Right ventricle myocardium inferior (tissue), 1 donor: Measurements from ENCODE around the gene GALNT10. TPM values are rescaled to one million over a fixed set of nuclear protein-coding genes. Genes with fewer than 3 reads are reported as not detected.

Source experiments
- ATAC-seq: fragments of 200-7000 bp; cut with Tn5 transposase; one replicate; pipeline ENCODE4 v1.9.1; 2020; ENCODE audit warnings: mild to moderate bottlenecking, moderate library complexity
- DNase-seq: peaks from one replicate; pipeline ENCODE4 v3.0.0; 2021; ENCODE audit errors: missing footprints
- intact Hi-C: fragments of 100-400 bp; cut with DNase I; formaldehyde crosslinking; loops from one replicate; pipeline ENCODE4 v1.11.0; 2022
- microRNA-seq: library from miRNA; unstranded; fragments of <30 nt; microRNA quantifications from one replicate; pipeline ENCODE4 v1.2.0, GENCODE V29; 2020
- total RNA-seq: library from RNA; stranded (reverse); fragmentation: NEBNext Ultra II Directional; extraction: Animal tissue kit (Norgen Biotek cat#: 25700); gene quantifications from one replicate; pipeline ENCODE4 v1.2.1, GENCODE V29; 2021
- donor health status: DM: no; HTN: yes; CAD: no; lungs with severe emphysema.

Gene GALNT10
- total RNA-seq, 1 donor from 2014 or later = 15.5 TPM

DNA sequence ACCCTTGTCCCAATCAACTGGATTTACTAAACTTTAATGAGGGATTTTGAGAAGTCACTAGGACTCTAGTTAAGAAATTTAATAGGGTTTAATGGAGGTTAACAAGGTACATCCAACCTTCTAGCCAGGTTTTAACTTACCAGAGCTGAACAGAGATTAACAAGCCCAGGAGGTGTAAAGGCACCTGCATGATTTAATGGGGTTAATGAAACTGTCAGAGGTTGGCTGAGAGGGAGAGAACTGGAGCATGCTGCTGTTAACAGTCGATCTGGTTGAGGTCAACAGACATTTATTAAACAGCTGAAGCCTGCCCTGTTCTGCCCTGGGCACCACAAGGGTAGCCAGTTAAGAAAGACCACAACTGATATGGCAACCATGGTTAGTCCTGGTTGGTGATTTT lies 273.9 kb downstream of the GALNT10 start:
- intact Hi-C loops = no loop called here
- ATAC-seq (no peak), DNase-seq (no peak)

DNA sequence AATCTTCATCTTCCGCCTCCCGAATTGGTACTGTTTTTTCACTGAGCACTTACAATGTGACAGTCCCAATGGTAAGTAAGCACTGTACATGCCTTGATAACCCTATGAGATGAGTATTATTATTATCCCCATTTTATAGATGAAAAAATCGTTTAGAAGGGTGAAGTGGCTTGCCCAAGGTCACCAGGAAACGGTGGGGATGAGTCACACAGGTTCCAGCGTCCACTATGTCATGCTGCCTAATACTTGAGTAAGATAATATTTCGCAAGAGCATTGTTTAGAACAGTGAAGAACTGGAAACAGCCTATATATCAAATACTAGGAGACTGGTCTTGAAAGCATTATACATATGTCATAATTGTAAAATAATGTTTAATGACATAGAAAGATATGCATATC lies 274.6 kb downstream of the GALNT10 start:
- DNase-seq (no peak), ATAC-seq (no peak)
- intact Hi-C loops = loop anchor here (5.0 kb wide), 1 partner anchor 57 kb away; no protein-coding TSS in a partner anchor

DNA sequence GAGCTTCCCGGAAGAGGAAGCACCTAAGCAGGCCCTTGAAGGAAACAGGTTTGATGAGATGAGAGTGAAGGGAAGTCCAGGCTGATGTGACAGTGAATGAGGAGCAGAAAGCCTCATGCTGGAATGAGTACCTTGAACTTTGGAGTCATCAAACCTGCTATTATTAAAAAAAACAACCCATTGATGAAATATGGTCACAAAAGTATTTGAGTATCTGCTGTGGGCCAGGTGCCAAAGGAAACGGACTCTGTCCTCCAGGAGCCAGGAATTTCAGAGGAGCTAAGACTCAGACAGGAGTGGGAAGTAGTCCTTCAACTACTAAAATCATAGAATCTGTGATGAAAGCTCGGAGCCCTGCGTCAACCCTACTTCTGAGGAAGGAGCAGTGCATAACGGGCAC lies 275.6 kb downstream of the GALNT10 start:
- intact Hi-C loops = loop anchor here (5.0 kb wide), 1 partner anchor 56 kb away; no protein-coding TSS in a partner anchor
- DNase-seq (no peak), ATAC-seq (no peak)

DNA sequence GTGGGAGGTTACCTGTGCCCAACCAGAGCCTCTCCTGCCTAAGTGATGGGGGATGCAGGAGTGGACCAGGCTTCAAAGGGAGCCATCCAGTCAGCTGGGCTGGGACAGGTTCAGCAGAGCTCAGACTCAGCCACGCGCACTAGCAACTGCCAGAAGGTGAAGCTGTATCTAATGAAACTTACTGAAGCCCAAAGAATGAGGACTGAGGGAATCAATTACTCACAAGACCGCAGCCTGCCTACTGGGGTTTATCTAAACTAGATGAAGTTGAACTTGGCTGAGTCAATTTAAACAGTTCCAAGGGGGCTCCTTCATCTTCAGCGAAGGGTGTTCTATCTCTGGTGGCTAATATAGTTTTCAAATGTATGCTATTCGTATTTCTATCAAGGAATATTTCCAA lies 276.1 kb downstream of the GALNT10 start:
- ATAC-seq (no peak), DNase-seq (no peak)
- intact Hi-C loops = loop anchor here (1.0 to 5.0 kb wide), 2 partner anchors 56 to 144 kb away; no protein-coding TSS in a partner anchor

DNA sequence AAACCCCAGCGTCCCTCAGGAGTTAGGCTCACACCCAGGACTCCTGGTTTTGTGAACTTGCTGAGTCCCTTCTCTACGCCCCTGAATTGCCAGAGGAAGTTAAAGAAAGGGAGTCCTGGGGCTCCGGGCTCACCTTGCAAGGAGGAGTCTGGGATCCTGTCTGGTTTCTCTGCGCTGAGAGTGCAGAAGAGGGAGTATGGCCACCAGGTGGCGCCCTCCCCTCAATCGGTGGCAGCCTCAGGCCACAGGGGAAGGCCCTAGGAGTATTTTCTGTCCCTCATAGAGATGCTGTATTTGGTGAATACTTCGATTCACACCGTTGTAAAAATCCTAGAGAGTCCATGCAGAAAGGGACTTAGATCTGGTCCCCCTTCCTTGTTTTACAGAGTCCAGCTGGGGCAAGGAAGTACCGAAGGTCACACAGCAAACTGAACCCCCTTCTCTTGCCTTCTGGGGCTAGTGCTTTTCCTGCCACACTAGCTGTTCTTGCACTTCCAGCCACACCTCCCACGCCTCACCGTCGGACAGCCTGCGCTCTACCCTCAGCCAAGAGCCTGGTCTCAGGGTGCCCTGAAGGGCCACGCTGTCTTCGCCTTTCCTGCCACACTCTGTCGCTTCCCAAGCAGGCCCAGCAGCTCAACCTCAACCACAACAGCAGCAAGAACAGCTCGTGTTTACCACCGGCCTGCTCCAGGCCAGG lies 277.3 kb downstream of the GALNT10 start:
- intact Hi-C loops = loop anchor here (1.0 to 5.0 kb wide), 2 partner anchors 54 to 142 kb away; no protein-coding TSS in a partner anchor
- peak; percentile 85 for ATAC-seq
- peak; percentile 90 for DNase-seq

DNA sequence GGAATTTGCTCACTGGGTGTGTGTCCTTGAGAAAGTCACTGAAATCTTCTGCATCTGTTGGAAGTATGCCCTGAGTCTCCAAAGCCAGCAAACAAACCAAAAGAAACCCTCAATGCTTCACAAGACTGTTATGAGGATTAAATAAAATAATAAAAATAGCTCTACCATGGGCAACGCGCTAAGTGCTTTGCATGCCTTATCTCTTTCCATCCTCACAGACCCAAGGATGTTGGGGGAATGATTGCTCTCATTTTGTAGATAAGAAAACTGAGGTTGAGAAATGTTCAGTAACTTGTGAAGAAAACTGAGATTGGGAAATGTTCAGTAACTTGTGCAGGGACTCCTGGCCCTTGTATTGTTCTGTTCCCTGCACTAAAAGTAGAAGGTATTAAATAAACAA lies 279.6 kb downstream of the GALNT10 start:
- ATAC-seq = no peak
- no peak for DNase-seq
- intact Hi-C loops = loop anchor here (10.0 kb wide), 2 partner anchors 285 to 385 kb away; partner anchors contain the start of genes CNOT8, FAXDC2 and LARP1

Small RNAs within 50 kb of the gene (microRNA-seq; reads per million reads assigned to microRNA genes)
- gene MIR1294 = 1.4 reads per million

Other genes with a start within 250 kb of the GALNT10 start
- 34.9 TPM for gene FAM114A2, start 151.8 kb upstream of the GALNT10 start, total RNA-seq
- gene MFAP3, start 151.8 kb upstream of the GALNT10 start, total RNA-seq = 25.8 TPM